ENCODE results near the gene PLEKHM2.

- TF ChIP-seq, protein P1, sequence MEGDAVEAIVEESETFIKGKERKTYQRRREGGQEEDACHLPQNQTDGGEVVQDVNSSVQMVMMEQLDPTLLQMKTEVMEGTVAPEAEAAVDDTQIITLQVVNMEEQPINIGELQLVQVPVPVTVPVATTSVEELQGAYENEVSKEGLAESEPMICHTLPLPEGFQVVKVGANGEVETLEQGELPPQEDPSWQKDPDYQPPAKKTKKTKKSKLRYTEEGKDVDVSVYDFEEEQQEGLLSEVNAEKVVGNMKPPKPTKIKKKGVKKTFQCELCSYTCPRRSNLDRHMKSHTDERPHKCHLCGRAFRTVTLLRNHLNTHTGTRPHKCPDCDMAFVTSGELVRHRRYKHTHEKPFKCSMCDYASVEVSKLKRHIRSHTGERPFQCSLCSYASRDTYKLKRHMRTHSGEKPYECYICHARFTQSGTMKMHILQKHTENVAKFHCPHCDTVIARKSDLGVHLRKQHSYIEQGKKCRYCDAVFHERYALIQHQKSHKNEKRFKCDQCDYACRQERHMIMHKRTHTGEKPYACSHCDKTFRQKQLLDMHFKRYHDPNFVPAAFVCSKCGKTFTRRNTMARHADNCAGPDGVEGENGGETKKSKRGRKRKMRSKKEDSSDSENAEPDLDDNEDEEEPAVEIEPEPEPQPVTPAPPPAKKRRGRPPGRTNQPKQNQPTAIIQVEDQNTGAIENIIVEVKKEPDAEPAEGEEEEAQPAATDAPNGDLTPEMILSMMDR (IDR thresholded peaks at IDR 0.05), result no peak
- TF ChIP-seq POLR2A (IDR thresholded peaks at IDR 0.05), result no peak
Observed at GRCh38 chr1:15650433-15650832, 33.7 kb upstream of the PLEKHM2 start.
